A549 (cell line): ENCODE measurements around the gene ERFL. TPM values are rescaled to one million over a fixed set of nuclear protein-coding genes. Genes with fewer than 3 reads are reported as not detected.

Experiments
- ATAC-seq, 2 experiments: fragments of 200-7000 bp in 1 of 2; fragments of >200 bp in 1 of 2; cut with Nextera tagmentation in 1 of 2; cut with Tn5 transposase in 1 of 2; 3 replicates each; pipeline versions ENCODE4 v1.8.0 to v1.9.1; 2018 to 2020; ENCODE audit warnings: mild to moderate bottlenecking in 1 of 2, moderate library complexity in 1 of 2
- CTCF ChIA-PET: fragments of 300-600 bp; sonication (Branson Sonifier 250); formaldehyde crosslinking; extraction: SDS; loops from one replicate; lab custom pipeline; 2021; ENCODE audit warnings: antibody characterized with exemption, inconsistent platforms; lab: Yijun Ruan, JAX
- POLR2A ChIA-PET: fragments of 350-600 bp; formaldehyde crosslinking; extraction: SDS; loops from one replicate; lab custom pipeline; 2021; ENCODE audit warnings: antibody characterized with exemption, inconsistent platforms; lab: Yijun Ruan, JAX
- DNase-seq, 2 experiments: peaks; one replicate each; pipeline versions ENCODE4 v3.0.0 to v3.0.0-alpha.2; 2011 to 2016; ENCODE audit warnings: low read depth in 1 of 2, low spot score in 1 of 2
- FAIRE-seq: peaks from 2 replicates; lab custom pipeline; 2011; peaks lifted over from hg19 to GRCh38; lab: Jason Lieb, UNC
- H3K27ac ChIP-seq, 2 experiments: fragments of >200 bp; sonication (Bioruptor Twin); formaldehyde crosslinking; 3 replicates each; pipeline ENCODE4 v1.5.1; 2016 to 2017
- H3K4me1 ChIP-seq: fragments of >200 bp; sonication (Bioruptor Twin); formaldehyde crosslinking; 3 replicates; pipeline ENCODE4 v1.6.1; 2016
- H3K4me2 ChIP-seq: fragments of >200 bp; sonication (Bioruptor Twin); formaldehyde crosslinking; 3 replicates; pipeline ENCODE4 v1.6.1; 2016
- H3K4me3 ChIP-seq: fragments of >200 bp; sonication (Bioruptor Twin); formaldehyde crosslinking; 3 replicates; pipeline ENCODE4 v1.5.1; 2016
- H3K9me3 ChIP-seq: fragments of >200 bp; sonication (Bioruptor Twin); formaldehyde crosslinking; 3 replicates; pipeline ENCODE4 v1.6.1; 2016
- ATOH8 ChIP-seq: fragments of 250-450 bp; sonication (Bioruptor Pico); IDR thresholded peaks from 2 replicates; pipeline ENCODE4 v1.5.0; 2020; ENCODE audit warnings: low read depth, mild to moderate bottlenecking, moderate library complexity
- CBX2 ChIP-seq: fragments of 200-600 bp; sonication (generic); IDR thresholded peaks from 2 replicates; pipeline ENCODE4 v1.6.1; 2016; ENCODE audit warnings: low read depth, mild to moderate bottlenecking, borderline replicate concordance
- CTCF ChIP-seq: fragments of >200 bp; sonication (Bioruptor Twin); formaldehyde crosslinking; IDR thresholded peaks from 3 replicates; pipeline ENCODE4 v1.5.1; 2016
- EHF ChIP-seq: fragments of 250-450 bp; sonication (Bioruptor Pico); IDR thresholded peaks from 2 replicates; pipeline ENCODE4 v1.5.0; 2020; ENCODE audit warnings: mild to moderate bottlenecking
- ESRRA ChIP-seq: fragments of 150-350 bp; IDR thresholded peaks from 2 replicates; pipeline ENCODE4 v1.6.1; 2014; ENCODE audit warnings: mild to moderate bottlenecking, low read length, borderline replicate concordance
- FOSL2 ChIP-seq, 2 experiments: fragments of 450-650 bp in 1 of 2; fragments of >200 bp in 1 of 2; sonication (Bioruptor Twin) in 1 of 2; formaldehyde crosslinking; IDR thresholded peaks; 2 replicates each; pipeline versions ENCODE4 v1.5.0 to v1.6.1; 2016 to 2020; ENCODE audit warnings: mild to moderate bottlenecking in 1 of 2, moderate library complexity in 1 of 2
- FOXS1 ChIP-seq: fragments of 250-450 bp; sonication (Bioruptor Pico); IDR thresholded peaks from 2 replicates; pipeline ENCODE4 v1.5.0; 2020; ENCODE audit warnings: mild to moderate bottlenecking, moderate library complexity
- HEYL ChIP-seq: fragments of 250-450 bp; sonication (Bioruptor Pico); IDR thresholded peaks from 2 replicates; pipeline ENCODE4 v1.8.0; 2021; ENCODE audit warnings: mild to moderate bottlenecking, moderate library complexity
- HOXB5 ChIP-seq: fragments of 250-450 bp; sonication (Bioruptor Pico); IDR thresholded peaks from 2 replicates; pipeline ENCODE4 v1.5.0; 2020; ENCODE audit warnings: mild to moderate bottlenecking, moderate library complexity
- JUN ChIP-seq, 2 experiments: fragments of >200 bp; sonication (Bioruptor Twin); formaldehyde crosslinking; IDR thresholded peaks; 2 replicates in 1 of 2; 3 replicates in 1 of 2; pipeline ENCODE4 v1.6.1; 2016 to 2017
- JUNB ChIP-seq: fragments of >200 bp; sonication (Bioruptor Twin); formaldehyde crosslinking; IDR thresholded peaks from 2 replicates; pipeline ENCODE4 v1.6.1; 2016
- KDM5A ChIP-seq: fragments of 200-600 bp; sonication (generic); IDR thresholded peaks from 2 replicates; pipeline ENCODE4 v1.6.1; 2016; ENCODE audit warnings: antibody characterized with exemption, mild to moderate bottlenecking
- MAX ChIP-seq: IDR thresholded peaks from 2 replicates; pipeline ENCODE4 v1.6.1; 2012
- MAZ ChIP-seq: fragments of 150-350 bp; IDR thresholded peaks from 2 replicates; pipeline ENCODE4 v1.6.1; 2014; ENCODE audit warnings: antibody characterized with exemption, low read depth, low read length, borderline replicate concordance
- PHF8 ChIP-seq: fragments of 200-600 bp; sonication (generic); IDR thresholded peaks from 2 replicates; pipeline ENCODE4 v1.6.1; 2016; ENCODE audit warnings: low read depth, mild to moderate bottlenecking, antibody characterized with exemption, moderate library complexity, borderline replicate concordance
- RARB ChIP-seq: fragments of 250-450 bp; sonication (Bioruptor Pico); IDR thresholded peaks from 2 replicates; pipeline ENCODE4 v1.8.0; 2021; ENCODE audit warnings: mild to moderate bottlenecking, moderate library complexity
- REST ChIP-seq: fragments of 200-600 bp; sonication (generic); IDR thresholded peaks from 2 replicates; pipeline ENCODE4 v1.6.1; 2016; ENCODE audit warnings: antibody characterized with exemption, mild to moderate bottlenecking, moderate library complexity
- TP53 ChIP-seq: fragments of 250-450 bp; sonication (Bioruptor Pico); IDR thresholded peaks from 2 replicates; pipeline ENCODE4 v1.5.0; 2021; ENCODE audit warnings: mild to moderate bottlenecking, moderate library complexity
- ZNF302 ChIP-seq: fragments of 250-450 bp; sonication (Bioruptor Pico); IDR thresholded peaks from 2 replicates; pipeline ENCODE4 v1.9.0; 2021; ENCODE audit warnings: inconsistent platforms, mild to moderate bottlenecking, moderate library complexity
- ZSCAN20 ChIP-seq: fragments of 250-450 bp; sonication (Bioruptor Pico); IDR thresholded peaks from 2 replicates; pipeline ENCODE4 v1.8.0; 2022; ENCODE audit warnings: mild to moderate bottlenecking, moderate library complexity
- WGBS: methylation state at CpG from one replicate; pipeline ENCODE4 v1.1.6; 2017; ENCODE audit errors: missing lambda C conversion rate; 5-methylcytosine and 5-hydroxymethylcytosine counted together
- polyA plus RNA-seq, 4 experiments: library from polyadenylated mRNA; depleted of rRNA in 3 of 4; stranded (reverse); fragments of >200 nt; fragmentation: RNase III in 1 of 4; extraction: RNeasy Plus Mini Kit Qiagen cat#74134 plus additional on column Dnase treatment in 1 of 4; gene quantifications; 2 replicates in 3 of 4; 3 replicates in 1 of 4; pipeline ENCODE4 v1.2.3, GENCODE V29; 2011 to 2017

The ERFL gene
- polyA plus RNA-seq, 2 of the 4 experiments (the other 2 are of a cell fraction) = 0.15 to 0.19 TPM

GRCh38 chr19:41947091-41947490 is 18.8 kb upstream of the ERFL start:
- ATAC-seq (no peak), FAIRE-seq (peak; percentile 80), DNase-seq (no peak)
- Histone ChIP-seq H3K4me2 (no peak overlapping the region), H3K4me1 (no peaks in the 10 kb centered on the region), H3K9me3 (no peaks in the 10 kb centered on the region), H3K27ac (no peak overlapping the region), H3K4me3 (no peak overlapping the region)
- ChIA-PET CTCF (interaction anchor here (0.6 to 12.1 kb wide), 13 partner anchors 9 to 156 kb away, joined by 3 to 163 read pairs (median 6); partner anchors contain the start of genes ERFL and RABAC1), POLR2A (no interaction called here)
- no peak for TF ChIP-seq EHF (CRISPR knock-in tag)
- no peak for TF ChIP-seq CTCF
- 0 out of 2 replicates have a peak, but pooled peaks have one; percentile 9 for TF ChIP-seq TP53
- WGBS = 58% methylated on average over 3 of the region's 3 CpGs

- ATAC-seq (no peak), DNase-seq (no peak)
- CTCF ChIA-PET = interaction anchor here (0.7 to 12.1 kb wide), 11 partner anchors 8 to 150 kb away, joined by 3 to 163 read pairs (median 7); partner anchors contain the start of genes ERFL and RABAC1
- Histone ChIP-seq H3K9me3 (no peaks in the 10 kb centered on the region), H3K27ac (no peak overlapping the region), H3K4me1 (peaks cover 5% of the 10 kb centered on the region; the same call in 1 of the 3 replicates)
- TF ChIP-seq FOSL2 (IDR thresholded peaks at IDR 0.05) (no peak), FOSL2 (CRISPR knock-in tag; IDR thresholded peaks at IDR 0.05) (no peak), ESRRA (no peak), JUNB (no peak), CTCF (no peak), MAZ (no peak), MAX (no peak), FOXS1 (CRISPR knock-in tag) (no peak)
- TF ChIP-seq, all 56 proteins: peak for 0
- FAIRE-seq = no peak
- Histone ChIP-seq H3K4me2 (no peak overlapping the region), H3K4me3 (no peak overlapping the region)
- POLR2A ChIA-PET = interaction anchor here (0.6 to 1.5 kb wide), 3 partner anchors 25 to 85 kb away, joined by 4 to 6 read pairs (median 5); partner anchors contain the start of gene RPS19
- WGBS = 75% methylated on average over 8 of the region's 8 CpGs
Measured at GRCh38 chr19:41945135-41945766, 17.0 kb upstream of the ERFL start.

GRCh38 chr19:41944336-41944735 is 16.1 kb upstream of the ERFL start:
- ChIA-PET CTCF (interaction anchor here (0.9 to 12.1 kb wide), 8 partner anchors 7 to 150 kb away, joined by 3 to 163 read pairs (median 31); partner anchors contain the start of gene ERFL), POLR2A (no interaction called here)

More at GRCh38 chr19:41944336-41944735, 16.1 kb upstream of the ERFL start:
- DNase-seq (no peak), ATAC-seq (no peak)
- Histone ChIP-seq H3K9me3 (no peaks in the 10 kb centered on the region), H3K4me2 (no peak overlapping the region), H3K4me3 (no peak overlapping the region), H3K4me1 (peaks cover 9% of the 10 kb centered on the region; the same call in 1 of the 3 replicates), H3K27ac (no peak overlapping the region)
- 47% methylated on average over 2 of the region's 2 CpGs for WGBS
- TF ChIP-seq REST (no peak), HEYL (no peak), KDM5A (no peak), JUN (IDR thresholded peaks at IDR 0.05) (no peak), ATOH8 (CRISPR knock-in tag) (no peak), PHF8 (no peak), ZNF302 (CRISPR knock-in tag) (no peak), CBX2 (no peak), RARB (CRISPR knock-in tag) (no peak), ZSCAN20 (CRISPR knock-in tag) (no peak), HOXB5 (CRISPR knock-in tag) (no peak)
- TF ChIP-seq, all 56 proteins: peak for 0
- no peak for FAIRE-seq
